Ascending aorta (tissue), 2 donors: Measurements from ENCODE around the gene IVD. TPM values are rescaled to one million over a fixed set of nuclear protein-coding genes. Genes with fewer than 3 reads are reported as not detected.

Experiments used
- DNase-seq, 2 donors: peaks; one replicate each; pipeline ENCODE4 v3.0.0-alpha.2; 2019; ENCODE audit warnings: low spot score in 2 of 2
- H3K27ac ChIP-seq, 2 donors: fragments of 200-600 bp; sonication (generic); one replicate each; pipeline ENCODE4 v1.5.1; 2016 to 2017; ENCODE audit warnings: mild to moderate bottlenecking in 1 of 2
- H3K27me3 ChIP-seq: fragments of 200-600 bp; sonication (generic); one replicate; pipeline ENCODE4 v1.5.1; 2017
- H3K36me3 ChIP-seq, 2 donors: fragments of 200-600 bp; sonication (generic); one replicate each; pipeline ENCODE4 v1.5.1; 2016
- H3K4me1 ChIP-seq, 2 donors: fragments of 200-600 bp; sonication (generic); one replicate each; pipeline ENCODE4 v1.5.1; 2016 to 2017; ENCODE audit warnings: mild to moderate bottlenecking in 1 of 2
- H3K4me3 ChIP-seq, 2 donors: fragments of 200-600 bp; sonication (generic); one replicate each; pipeline ENCODE4 v1.5.1; 2016 to 2017; ENCODE audit warnings: mild to moderate bottlenecking in 1 of 2
- H3K9me3 ChIP-seq, 2 donors: fragments of 200-600 bp; sonication (generic); one replicate each; pipeline ENCODE4 v1.5.1; 2016
- intact Hi-C: fragments of 100-400 bp; cut with DNase I; formaldehyde crosslinking; loops from one replicate; pipeline ENCODE4 v1.15.1; 2023
- total RNA-seq: library from RNA; depleted of rRNA; stranded (reverse); fragments of >200 nt; gene quantifications from one replicate; pipeline ENCODE4 v1.1.0, GENCODE V29; 2016
- TF ChIP-seq, protein P1 (sequence below), 3 experiments: fragments of 200-600 bp in 2 of 3; fragments of 450-650 bp in 1 of 3; sonication (generic) in 2 of 3; IDR thresholded peaks; one replicate each; pipeline ENCODE4 v1.5.1; 2016 to 2019; ENCODE audit warnings: antibody characterized with exemption in 3 of 3, mild to moderate bottlenecking in 1 of 3, moderate library complexity in 1 of 3

IVD gene
- total RNA-seq, 1 donor from 2014 or later = 39.5 TPM

DNA sequence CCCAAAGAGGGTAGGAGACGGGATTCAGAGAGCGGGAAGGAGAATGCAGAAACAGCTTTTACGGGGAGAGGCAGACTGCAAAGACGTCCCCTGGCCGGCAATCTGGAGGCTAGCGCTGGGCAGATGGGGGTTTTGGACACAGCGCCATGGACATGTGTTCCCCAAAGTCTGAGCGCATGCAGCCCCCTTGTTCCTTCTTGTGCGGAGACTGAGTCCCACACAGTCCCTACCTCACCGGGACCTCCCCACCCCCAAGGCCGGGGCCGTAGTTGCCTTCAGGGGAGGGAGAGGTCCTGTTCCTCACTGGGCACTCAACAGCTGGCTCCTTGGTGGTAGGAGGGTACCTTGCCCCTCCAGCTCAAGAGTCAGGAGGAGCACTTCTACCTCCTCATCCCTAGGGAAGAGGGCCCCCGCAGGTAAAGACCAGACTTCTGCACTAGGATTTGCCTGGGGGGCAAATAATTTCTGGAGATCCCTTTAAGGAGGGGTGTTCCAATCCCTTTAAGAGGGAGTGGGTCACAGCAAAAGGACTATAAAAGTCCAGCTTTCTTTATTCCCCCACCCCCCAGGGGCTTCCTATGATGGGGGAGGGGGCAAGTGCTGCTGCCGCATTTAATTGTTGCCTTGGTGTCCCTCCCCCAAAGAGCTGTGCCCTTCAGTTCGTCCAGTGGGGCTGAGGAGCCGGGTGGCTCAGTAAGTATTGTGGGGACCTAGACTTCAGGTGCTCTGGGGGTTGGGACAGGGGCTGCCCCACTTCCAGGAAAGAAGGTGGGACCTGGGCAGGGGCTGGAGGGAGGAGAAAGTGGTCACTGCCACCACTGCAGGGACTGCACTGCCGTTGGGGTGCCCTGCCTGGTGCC is 31.5 kb downstream of the IVD start:
- TF ChIP-seq, protein P1, sequence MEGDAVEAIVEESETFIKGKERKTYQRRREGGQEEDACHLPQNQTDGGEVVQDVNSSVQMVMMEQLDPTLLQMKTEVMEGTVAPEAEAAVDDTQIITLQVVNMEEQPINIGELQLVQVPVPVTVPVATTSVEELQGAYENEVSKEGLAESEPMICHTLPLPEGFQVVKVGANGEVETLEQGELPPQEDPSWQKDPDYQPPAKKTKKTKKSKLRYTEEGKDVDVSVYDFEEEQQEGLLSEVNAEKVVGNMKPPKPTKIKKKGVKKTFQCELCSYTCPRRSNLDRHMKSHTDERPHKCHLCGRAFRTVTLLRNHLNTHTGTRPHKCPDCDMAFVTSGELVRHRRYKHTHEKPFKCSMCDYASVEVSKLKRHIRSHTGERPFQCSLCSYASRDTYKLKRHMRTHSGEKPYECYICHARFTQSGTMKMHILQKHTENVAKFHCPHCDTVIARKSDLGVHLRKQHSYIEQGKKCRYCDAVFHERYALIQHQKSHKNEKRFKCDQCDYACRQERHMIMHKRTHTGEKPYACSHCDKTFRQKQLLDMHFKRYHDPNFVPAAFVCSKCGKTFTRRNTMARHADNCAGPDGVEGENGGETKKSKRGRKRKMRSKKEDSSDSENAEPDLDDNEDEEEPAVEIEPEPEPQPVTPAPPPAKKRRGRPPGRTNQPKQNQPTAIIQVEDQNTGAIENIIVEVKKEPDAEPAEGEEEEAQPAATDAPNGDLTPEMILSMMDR (IDR thresholded peaks at IDR 0.05) = no peak
- DNase-seq = no peak
- Histone ChIP-seq H3K9me3 (no peaks in the 10 kb centered on the region), H3K27me3 (peaks cover 13% of the 10 kb centered on the region), H3K4me3 (peak overlapping the region; percentile 38 to 63), H3K4me1 (peaks cover 13 to 19% of the 10 kb centered on the region in 2 donors), H3K27ac (no peak overlapping the region), H3K36me3 (no peaks in the 10 kb centered on the region)
- intact Hi-C loops = no loop called here

DNA sequence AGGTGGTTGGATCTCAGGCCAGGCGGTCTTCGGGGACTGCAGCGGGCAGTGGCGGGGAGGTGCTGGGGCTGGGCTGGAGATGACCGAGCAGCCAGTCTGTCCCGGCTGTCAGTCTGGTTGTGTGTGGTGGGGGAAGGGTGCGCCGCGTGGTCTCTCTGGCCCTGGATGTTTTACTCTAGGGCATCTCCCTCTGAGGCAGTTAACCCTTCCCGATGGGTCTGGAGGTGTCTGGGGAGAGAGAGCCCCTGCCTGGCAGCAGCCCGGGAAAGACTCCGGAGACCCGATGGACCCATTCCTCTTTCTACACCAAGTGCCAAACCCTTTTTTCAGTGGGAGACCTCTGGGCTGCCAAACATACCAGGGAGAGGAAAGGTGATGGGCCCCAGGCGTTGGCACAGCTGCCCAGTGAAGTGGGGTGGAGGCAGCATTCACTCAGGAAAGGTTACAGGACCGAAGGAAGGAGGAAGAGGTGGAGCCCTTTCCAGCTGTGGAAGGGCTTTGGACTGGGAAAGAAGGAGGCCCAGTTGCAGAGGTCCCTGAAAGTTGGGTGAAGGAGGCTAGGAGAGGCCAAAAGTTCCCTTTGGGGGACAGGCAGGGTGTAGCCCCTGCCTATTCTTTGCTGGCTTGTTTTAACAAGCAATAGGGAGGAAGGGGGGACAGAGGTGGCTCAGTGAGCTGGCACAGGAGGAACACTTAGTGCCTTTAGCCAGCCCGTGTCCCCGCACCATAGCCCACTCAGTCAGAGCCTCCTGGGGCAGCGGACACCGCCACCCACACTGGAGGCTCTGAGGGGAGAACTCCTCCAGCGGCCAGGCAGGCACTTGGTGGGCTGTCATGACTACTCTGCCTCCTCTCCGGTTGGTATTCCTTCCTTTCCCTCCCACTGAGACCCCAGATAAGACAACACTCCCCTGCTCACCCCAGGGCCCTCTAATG is 32.4 kb downstream of the IVD start:
- no peaks in the 10 kb centered on the region for H3K36me3 ChIP-seq
- peaks cover 13% of the 10 kb centered on the region for H3K27me3 ChIP-seq
- intact Hi-C loops = no loop called here
- H3K4me1 ChIP-seq = peaks cover 13 to 26% of the 10 kb centered on the region in 2 donors
- DNase-seq = no peak
- H3K9me3 ChIP-seq = no peaks in the 10 kb centered on the region
- H3K27ac ChIP-seq = no peak overlapping the region
- TF ChIP-seq, protein P1 (IDR thresholded peaks at IDR 0.05) = no peak
- H3K4me3 ChIP-seq = no peak overlapping the region

DNA sequence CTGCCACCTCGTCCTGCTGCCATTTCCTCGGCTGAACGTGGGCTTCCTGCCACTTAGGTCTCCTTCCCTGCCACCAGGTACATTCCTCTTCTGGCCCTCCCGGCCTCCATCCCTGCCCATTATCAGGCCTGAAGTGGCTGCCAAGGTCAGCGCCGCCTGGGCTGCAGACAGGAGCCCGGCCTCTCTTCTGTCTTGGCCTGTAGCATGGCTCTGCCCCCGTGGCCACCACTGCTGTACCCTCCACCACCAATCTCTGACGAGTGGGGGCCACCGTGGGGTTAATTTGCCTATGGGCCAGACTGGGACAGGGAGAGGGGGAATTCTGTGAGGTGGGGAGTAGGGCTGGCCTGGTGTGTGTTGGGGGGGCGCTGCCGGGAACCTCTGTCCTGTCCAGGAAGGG is 33.1 kb downstream of the IVD start:
- intact Hi-C loops = no loop called here
- TF ChIP-seq, protein P1 (IDR thresholded peaks at IDR 0.05) = no peak

DNA sequence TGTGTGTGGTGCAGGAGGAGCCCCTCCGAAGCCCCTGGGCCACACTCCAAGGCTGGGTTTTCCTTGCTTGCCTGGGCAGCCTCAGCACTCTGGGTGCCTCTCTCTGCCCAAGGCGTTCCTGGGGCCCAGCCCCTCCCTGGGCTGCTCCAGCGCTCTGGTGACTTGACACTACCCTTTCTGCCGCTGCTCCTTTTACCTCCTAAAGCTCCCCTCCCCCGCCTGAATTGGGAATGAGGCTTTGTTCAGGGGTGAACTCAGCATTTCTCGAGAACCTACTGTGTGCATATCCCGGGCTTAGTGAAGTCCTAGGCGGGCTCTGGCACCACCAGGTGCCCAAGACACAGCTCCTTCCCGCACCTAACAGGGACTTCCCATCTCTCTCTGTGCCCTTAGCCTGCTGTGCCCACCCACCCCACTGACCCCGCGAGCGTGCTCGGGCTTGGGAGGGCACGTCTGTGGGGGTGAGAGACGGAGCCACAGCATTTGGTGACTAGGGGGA is 33.9 kb downstream of the IVD start:
- H3K27me3 ChIP-seq = peaks cover 13% of the 10 kb centered on the region
- no peak overlapping the region for H3K27ac ChIP-seq
- TF ChIP-seq, protein P1 (IDR thresholded peaks at IDR 0.05) = no peak
- no peak for DNase-seq
- intact Hi-C loops = no loop called here
- H3K9me3 ChIP-seq = no peaks in the 10 kb centered on the region
- no peaks in the 10 kb centered on the region for H3K36me3 ChIP-seq
- H3K4me3 ChIP-seq = peak overlapping the region; percentile 95 to 97
- peaks cover 13 to 29% of the 10 kb centered on the region in 2 donors for H3K4me1 ChIP-seq

More for the DNA sequence above, 33.1 kb downstream of the IVD start:
- DNase-seq = no peak
- H3K4me1 ChIP-seq = peaks cover 13 to 29% of the 10 kb centered on the region in 2 donors
- peaks cover 13% of the 10 kb centered on the region for H3K27me3 ChIP-seq
- no peaks in the 10 kb centered on the region for H3K36me3 ChIP-seq
- H3K9me3 ChIP-seq = no peaks in the 10 kb centered on the region
- no peak overlapping the region for H3K27ac ChIP-seq
- no peak overlapping the region for H3K4me3 ChIP-seq

DNA sequence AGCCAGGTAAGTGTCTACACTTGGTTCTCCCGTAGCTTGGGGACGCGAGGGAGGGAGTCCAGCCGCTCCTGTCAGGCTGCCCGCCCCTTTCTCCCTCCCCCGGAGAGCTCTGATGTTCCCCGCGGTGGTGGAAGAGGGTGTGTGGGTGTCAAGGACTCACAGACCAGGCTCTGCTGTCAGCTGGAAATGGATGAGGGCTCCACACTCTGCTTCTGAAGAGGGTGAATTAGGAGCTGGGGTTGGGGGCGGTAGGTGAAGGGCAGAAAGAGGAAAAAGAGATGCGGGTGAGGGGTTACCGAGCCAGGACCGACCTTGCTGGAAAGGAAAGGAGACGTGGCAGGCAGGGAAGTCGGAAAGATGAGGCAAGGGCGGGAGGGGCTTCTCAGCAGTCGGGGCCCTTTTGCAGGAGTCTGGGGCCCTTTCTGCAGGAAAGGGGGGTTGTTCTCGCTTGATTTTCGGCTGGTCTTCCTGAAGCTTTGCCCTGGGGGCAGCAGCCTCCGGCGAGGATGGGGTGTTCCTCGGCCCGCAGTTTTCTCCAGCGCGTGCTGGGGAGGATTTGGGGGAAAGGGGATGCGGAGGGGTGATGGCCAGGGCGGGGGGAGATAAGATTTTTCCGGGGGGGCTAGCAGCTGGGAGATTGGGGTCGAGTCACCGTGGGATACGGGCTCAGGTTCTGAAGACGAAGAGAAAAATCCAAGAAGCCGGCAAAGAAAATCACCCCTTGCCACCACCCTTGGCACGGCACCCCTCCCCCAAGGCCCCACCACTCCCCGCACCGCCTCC is 34.6 kb downstream of the IVD start:
- Histone ChIP-seq H3K36me3 (no peaks in the 10 kb centered on the region), H3K4me1 (peaks cover 13 to 29% of the 10 kb centered on the region in 2 donors), H3K27me3 (peaks cover 13% of the 10 kb centered on the region), H3K4me3 (peak overlapping the region; percentile 95 to 97), H3K27ac (no peak overlapping the region), H3K9me3 (no peaks in the 10 kb centered on the region)
- intact Hi-C loops = loop anchor here (1.0 to 10.0 kb wide), 7 partner anchors 31 to 335 kb away; partner anchors contain the start of genes BMF, CCDC32, KNL1 and RAD51
- TF ChIP-seq, protein P1 (IDR thresholded peaks at IDR 0.05) = peak in 1 of 3 experiments; percentile 34
- peak in 1 of 2 donors; percentile 71 for DNase-seq
